HG02588 (cell line): ENCODE measurements around the gene HOXB6.

Experiments
- ATAC-seq: cut with Tn5 transposase; IDR thresholded peaks from one replicate; pipeline ENCODE4 v1.9.1; 2021; ENCODE audit warnings: mild to moderate bottlenecking, moderate library complexity; ENCODE audit not compliant: unreplicated experiment

Gene HOXB6

GRCh38 chr17:48596000-48596734 is 8.6 kb downstream of the HOXB6 start:
- ATAC-seq, result no peak

DNA sequence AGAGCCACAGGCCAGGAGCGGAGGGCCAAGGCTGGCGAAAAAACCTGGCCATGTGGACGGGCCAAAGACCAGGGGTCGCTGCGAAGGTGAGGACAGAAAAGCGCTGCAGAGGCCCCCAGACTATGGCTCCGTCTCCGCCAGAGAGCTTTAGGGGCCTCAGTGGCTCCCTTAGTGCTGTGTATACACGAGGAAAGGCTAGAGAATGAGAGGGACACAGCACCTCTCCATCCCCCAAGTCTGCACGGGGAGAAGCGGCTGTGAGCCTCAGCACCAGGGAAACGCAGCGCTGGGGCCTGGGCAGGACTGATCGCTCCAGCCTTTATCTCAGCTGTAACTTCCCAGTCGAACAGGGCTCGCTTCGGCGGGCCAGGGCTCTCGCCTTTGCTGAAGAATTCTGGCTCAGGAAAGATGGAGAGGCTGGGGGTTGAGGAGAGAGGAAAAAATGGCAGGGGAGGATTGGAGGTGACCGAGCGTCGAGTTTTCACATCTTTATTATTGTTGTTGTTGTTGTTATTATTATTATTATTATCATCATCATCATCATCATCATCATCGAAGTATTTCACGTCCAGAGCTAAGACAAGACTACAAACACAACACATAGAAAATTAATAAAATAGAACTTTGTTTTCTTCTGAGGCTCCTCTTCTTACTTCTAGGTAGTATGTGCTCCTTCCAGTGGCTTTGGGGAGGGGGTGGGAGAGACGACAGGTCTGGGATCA is 9.3 kb downstream of the HOXB6 start:
- ATAC-seq, result no peak

DNA sequence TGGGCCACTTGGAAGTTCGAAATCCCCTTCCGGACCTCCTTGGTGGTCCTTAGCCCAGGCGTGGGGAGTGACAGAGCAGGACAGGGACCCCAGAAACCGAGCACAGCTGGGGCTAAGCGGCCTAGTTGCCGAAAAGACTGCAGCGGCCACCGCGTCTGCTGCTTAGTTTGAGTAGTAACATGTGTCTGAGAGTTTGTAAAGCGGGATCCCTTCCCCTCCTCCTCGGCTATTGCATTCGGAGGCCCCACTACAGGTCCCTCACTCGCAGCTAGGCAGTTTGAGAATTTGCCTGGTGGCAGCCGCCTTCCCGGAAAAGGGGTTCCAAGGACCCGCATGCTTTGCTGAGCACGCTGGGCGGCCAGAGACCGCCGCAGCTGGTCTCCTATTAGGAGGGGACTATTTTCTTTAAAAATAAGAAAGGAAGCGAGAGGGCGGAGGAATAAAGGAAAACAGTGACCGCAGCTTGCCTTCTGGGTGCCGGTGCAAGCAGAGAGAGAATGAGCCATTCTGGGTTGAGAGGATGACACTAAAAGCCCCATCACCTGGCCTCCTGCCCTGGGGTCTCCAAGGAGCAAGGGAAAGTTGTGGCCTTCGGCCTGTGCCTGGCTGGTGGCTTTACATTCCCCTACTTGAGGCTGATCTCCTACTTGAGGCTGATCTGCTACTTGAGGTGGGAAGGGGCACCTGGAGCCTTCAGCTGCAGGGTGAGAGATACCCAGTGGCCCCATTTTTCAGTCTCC is 10.1 kb downstream of the HOXB6 start:
- no peak for ATAC-seq

GRCh38 chr17:48593840-48594537 is 10.8 kb downstream of the HOXB6 start:
- no peak for ATAC-seq

DNA sequence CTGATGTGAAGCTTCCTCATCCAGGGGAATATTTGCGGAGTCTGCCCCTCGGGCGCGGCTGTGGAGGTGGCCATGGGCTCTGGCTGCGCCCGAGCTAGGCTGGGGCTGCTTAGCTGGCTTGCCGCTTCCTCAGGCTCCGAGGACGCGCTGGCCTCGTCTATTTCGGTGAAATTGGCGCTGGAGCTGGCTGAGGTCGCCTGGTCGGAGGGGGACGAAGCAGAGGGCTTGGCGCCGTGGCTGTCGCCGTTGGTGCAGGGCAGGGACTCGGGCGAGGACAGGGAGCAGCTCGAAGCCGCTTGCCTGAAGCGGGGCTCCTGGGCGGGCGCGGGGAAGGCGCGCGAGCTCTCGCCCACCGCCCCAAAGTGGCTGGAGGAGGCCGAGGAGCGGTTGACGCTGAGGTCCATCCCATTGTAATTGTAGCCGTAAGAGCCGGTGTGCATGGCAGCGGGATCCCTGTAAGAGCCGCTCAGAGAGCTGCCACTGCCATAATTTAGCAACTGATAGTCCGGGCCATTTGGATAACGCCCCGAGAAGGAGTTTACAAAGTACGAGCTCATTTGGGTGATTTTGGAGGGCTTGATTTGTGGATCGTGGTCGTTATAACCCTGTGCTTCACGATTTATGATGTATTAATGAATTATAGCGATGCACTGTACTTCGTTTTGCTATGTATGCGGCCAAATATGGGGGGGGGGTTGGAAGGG is 11.5 kb downstream of the HOXB6 start, which contains the start of gene HOXB5:
Gene HOXB5 (minus strand): TSS at position 654 of the 704 bp plus-strand sequence. CDS start 97 bp downstream, at position 557.
- ATAC-seq, result no peak

DNA sequence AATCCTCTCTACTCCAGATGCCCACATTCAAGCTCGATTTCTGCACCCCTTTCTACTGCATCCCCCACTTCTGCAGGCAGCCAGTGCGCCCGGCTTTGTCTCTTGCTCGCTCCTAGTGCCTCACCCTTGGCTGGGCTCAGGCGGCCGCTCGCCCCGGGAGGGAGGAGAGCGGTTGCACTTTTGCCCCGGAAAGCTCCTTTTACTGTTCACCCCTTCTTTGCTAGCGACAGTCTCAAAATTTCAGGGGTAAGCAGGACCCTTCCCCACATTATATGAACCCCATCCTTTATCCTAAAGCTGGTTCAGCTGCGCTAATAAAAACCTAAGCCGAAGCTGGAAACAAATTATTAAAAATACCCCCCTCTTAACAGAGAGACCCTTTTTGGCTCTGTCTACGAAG is 12.2 kb downstream of the HOXB6 start:
- no peak for ATAC-seq

GRCh38 chr17:48592057-48592514 is 12.7 kb downstream of the HOXB6 start:
- ATAC-seq, result no peak

- no peak for ATAC-seq
These were observed 13.3 kb downstream of the HOXB6 start for GRCh38 chr17:48591255-48592056.

- ATAC-seq, result no peak
These were observed 14.1 kb downstream of the HOXB6 start for GRCh38 chr17:48590607-48591161.

- ATAC-seq, result no peak
These were observed 14.8 kb downstream of the HOXB6 start, which contains the start of gene HOXB3 for GRCh38 chr17:48589831-48590606. HOXB3 (minus strand) TSS chr17:48590241; CDS start chr17:48552474, 37,767 bp downstream.

DNA sequence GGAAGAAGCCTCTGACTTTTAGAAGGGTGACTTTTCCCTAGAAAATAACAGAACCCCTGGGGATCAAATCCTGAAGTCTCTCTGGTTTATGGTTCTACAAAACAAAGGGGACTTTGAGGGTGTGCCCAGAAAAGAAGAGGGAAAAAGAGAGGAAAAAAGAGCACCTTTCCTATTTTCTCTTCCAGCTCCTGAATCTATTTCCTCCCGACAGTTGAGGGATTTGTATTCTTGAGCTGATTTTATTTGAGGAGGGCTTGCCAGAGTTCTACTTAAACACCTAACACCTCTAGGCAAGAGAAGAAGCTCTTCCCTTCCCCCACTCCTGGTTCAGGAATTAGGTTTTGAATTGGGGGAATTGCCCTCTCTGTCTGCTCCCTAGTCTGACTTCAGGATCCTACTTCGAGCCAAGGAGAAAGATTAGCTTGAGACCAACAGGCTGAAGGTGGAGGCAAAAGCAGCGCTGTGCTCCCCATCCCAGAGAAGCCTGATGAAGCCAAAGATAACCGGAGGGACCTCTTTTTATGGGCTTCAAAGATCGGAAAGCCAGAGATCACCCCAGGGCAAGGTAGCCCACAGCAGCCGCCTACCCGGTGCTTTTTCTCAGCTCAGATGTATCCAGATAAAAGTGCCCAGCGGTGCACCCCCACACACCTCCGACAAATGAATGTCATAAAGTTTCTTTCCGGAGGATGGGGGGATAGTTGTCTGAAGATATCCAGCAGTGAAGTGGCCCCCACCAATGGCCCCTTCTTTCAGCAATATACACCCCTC is 15.5 kb downstream of the HOXB6 start:
- ATAC-seq, result no peak

DNA sequence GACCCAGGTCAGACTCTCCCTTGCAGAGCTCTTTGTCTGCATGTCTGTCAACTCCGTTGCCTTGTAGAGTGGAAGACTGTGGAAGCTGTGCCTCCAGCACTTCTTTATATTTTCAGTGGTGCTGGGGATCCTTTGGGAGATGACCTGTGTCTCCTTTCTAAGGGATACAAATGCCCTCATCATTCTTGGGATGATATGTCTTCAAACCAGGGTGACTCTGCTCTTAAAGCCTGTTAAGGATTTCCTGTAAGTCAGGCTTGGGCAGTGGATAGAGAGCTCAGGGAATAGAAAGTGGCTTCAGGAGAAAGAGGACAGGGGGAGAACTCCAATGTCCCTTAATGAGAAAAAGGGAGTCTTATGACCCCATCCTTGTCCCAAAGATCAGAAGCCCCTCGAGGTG is 16.3 kb downstream of the HOXB6 start:
- no peak for ATAC-seq

DNA sequence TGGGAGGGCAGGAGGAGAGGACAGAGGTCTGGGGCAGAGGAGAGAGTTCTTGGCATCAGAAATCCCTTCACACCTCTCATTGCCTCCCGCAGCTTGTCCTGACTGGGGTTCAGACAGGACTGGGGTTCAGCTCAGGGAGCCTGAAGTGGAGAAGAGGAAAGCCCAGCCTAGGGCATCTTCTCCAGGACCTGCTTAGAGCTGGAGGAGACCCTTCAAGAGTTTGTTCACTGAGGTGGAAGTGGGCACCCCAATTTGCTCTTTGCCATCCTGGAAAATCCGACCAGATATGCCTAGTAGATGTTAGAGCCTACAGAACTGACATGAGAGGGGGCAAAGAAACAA is 16.7 kb downstream of the HOXB6 start:
- no peak for ATAC-seq

- ATAC-seq, result no peak
These were observed 17.3 kb downstream of the HOXB6 start for GRCh38 chr17:48587276-48588073.

DNA sequence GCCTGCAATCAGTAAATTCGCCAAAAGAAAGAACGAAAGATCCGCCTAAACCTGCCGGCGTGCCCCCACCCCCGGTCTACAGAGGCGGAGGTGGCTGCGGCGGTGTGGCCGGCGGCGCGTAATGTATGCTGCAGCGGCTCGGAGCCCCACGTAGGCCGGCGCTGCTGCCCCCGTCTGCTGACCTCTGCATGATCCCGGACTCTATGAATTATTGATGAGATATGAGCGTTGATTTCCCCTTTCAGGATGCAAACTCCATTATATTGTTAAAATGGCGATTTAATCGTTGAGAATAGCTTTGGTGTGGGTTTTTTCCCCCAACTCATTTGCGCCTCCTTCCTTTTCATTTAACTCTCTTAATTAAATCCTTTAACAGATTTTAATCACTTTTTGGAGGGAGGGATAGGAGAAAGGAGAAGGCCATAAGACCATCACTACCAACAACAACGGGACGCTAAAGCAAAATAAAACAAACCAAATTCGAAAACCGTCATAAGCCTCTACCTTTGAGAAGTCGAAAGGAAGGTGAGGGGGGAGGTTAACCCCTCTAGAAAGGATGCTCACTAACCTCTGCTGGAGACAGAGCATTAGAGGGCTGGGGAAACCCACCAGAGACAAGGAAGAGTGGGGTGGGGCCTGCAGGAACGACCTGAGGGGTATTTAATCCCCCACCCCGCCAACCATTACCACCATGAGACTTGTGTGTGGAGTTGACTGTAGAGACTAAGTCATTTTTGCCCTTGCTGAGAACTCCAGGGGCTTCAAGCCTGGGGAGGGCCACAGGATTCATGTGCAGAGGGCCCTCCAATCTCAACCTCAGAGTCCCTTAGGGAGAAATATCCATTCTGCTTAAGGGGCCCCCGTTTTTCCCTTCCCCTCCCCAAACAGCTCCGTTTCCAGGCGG is 18.2 kb downstream of the HOXB6 start:
- no peak for ATAC-seq

- ATAC-seq, result no peak
These were observed 20.5 kb downstream of the HOXB6 start for GRCh38 chr17:48584223-48584741.
